HEK293T (cell line): ENCODE data around the gene LASP1.

Experiments
- CTCF ChIA-PET: fragments of 350-600 bp; formaldehyde crosslinking; extraction: SDS; loops from one replicate; lab custom pipeline; 2021; ENCODE audit warnings: antibody characterized with exemption, inconsistent platforms; lab: Yijun Ruan, JAX
- POLR2A ChIA-PET: fragments of 350-600 bp; formaldehyde crosslinking; extraction: SDS; loops from one replicate; lab custom pipeline; 2020; ENCODE audit warnings: antibody characterized with exemption, inconsistent platforms; lab: Yijun Ruan, JAX
- DNase-seq: peaks from one replicate; pipeline ENCODE4 v3.0.0; 2012; ENCODE audit warnings: mixed read lengths; ENCODE audit errors: extremely low spot score
- ARNT ChIP-seq: fragments of 450-650 bp; IDR thresholded peaks from 2 replicates; pipeline ENCODE4 v1.6.1; 2017; ENCODE audit warnings: mild to moderate bottlenecking
- BHLHE40 ChIP-seq: fragments of 450-650 bp; IDR thresholded peaks from 2 replicates; pipeline ENCODE4 v1.6.1; 2016; ENCODE audit warnings: mild to moderate bottlenecking, moderate library complexity, borderline replicate concordance
- CTBP1 ChIP-seq: fragments of 450-650 bp; IDR thresholded peaks from 2 replicates; pipeline ENCODE4 v1.6.1; 2016; ENCODE audit warnings: borderline replicate concordance
- ELF4 ChIP-seq: fragments of 450-650 bp; IDR thresholded peaks from 2 replicates; pipeline ENCODE4 v1.6.1; 2017; ENCODE audit warnings: antibody characterized with exemption
- FOXA1 ChIP-seq: fragments of 450-650 bp; IDR thresholded peaks from 2 replicates; pipeline ENCODE4 v1.6.1; 2016; ENCODE audit warnings: mild to moderate bottlenecking
- FOXK2 ChIP-seq: fragments of 450-650 bp; IDR thresholded peaks from 2 replicates; pipeline ENCODE4 v1.6.1; 2016; ENCODE audit warnings: mild to moderate bottlenecking
- FOXM1 ChIP-seq: fragments of 450-650 bp; IDR thresholded peaks from 2 replicates; pipeline ENCODE4 v1.6.1; 2017; ENCODE audit warnings: mild to moderate bottlenecking, borderline replicate concordance
- HDGF ChIP-seq: fragments of 450-650 bp; IDR thresholded peaks from 2 replicates; pipeline ENCODE4 v1.6.1; 2017; ENCODE audit warnings: antibody characterized with exemption, borderline replicate concordance
- L3MBTL2 ChIP-seq: fragments of 450-650 bp; conservative IDR thresholded peaks from 2 replicates; pipeline ENCODE4 v1.6.1; 2016; ENCODE audit warnings: mild to moderate bottlenecking
- LEF1 ChIP-seq: fragments of 450-650 bp; IDR thresholded peaks from 2 replicates; pipeline ENCODE4 v1.6.1; 2017; ENCODE audit warnings: mild to moderate bottlenecking, borderline replicate concordance
- NFRKB ChIP-seq: fragments of 450-650 bp; IDR thresholded peaks from 2 replicates; pipeline ENCODE4 v1.6.1; 2016; ENCODE audit warnings: mild to moderate bottlenecking, moderate library complexity
- PKNOX1 ChIP-seq: fragments of 450-650 bp; IDR thresholded peaks from 2 replicates; pipeline ENCODE4 v1.6.1; 2016
- SP1 ChIP-seq: fragments of 450-650 bp; IDR thresholded peaks from 2 replicates; pipeline ENCODE4 v1.6.1; 2017
- SUZ12 ChIP-seq: fragments of 450-650 bp; IDR thresholded peaks from 2 replicates; pipeline ENCODE4 v1.6.1; 2016; ENCODE audit warnings: mild to moderate bottlenecking
- TARDBP ChIP-seq: fragments of 450-650 bp; IDR thresholded peaks from 2 replicates; pipeline ENCODE4 v1.6.1; 2016
- ZNF384 ChIP-seq: fragments of 450-650 bp; IDR thresholded peaks from 2 replicates; pipeline ENCODE4 v1.6.1; 2016

The LASP1 gene

GRCh38 chr17:38914741-38915638 lies 45.1 kb downstream of the LASP1 start:
- CTCF ChIA-PET = no interaction called here
- no peak for TF ChIP-seq ELF4
- TF ChIP-seq FOXK2 = no peak
- no peak for TF ChIP-seq ZNF384
- TF ChIP-seq CTBP1 = no peak
- no peak for TF ChIP-seq FOXA1
- POLR2A ChIA-PET = no interaction called here
- DNase-seq = no peak

GRCh38 chr17:38915639-38915995 lies 45.8 kb downstream of the LASP1 start:
- no peak for DNase-seq
- CTCF ChIA-PET = no interaction called here
- POLR2A ChIA-PET = interaction anchor here (1.5 kb wide), 1 partner anchor 62 kb away, joined by 4 read pairs; the partner anchor contains the start of gene RPL23
- no peak for TF ChIP-seq BHLHE40
- no peak for TF ChIP-seq ZNF384
- no peak for TF ChIP-seq FOXA1
- no peak for TF ChIP-seq CTBP1
- TF ChIP-seq LEF1 = no peak
- no peak for TF ChIP-seq SUZ12
- no peak for TF ChIP-seq ELF4
- no peak for TF ChIP-seq SP1
- no peak for TF ChIP-seq FOXK2
- no peak for TF ChIP-seq HDGF
- TF ChIP-seq PKNOX1 = no peak
- no peak for TF ChIP-seq TARDBP
- TF ChIP-seq NFRKB = no peak
- no peak for TF ChIP-seq FOXM1
- TF ChIP-seq L3MBTL2 = no peak
- TF ChIP-seq ARNT = no peak

GRCh38 chr17:38916771-38917170 lies 46.9 kb downstream of the LASP1 start:
- DNase-seq = no peak
- ChIA-PET POLR2A (interaction anchor here (1.3 to 1.5 kb wide), 2 partner anchors 47 to 63 kb away, joined by 4 to 5 read pairs; partner anchors contain the start of genes LASP1 and RPL23), CTCF (interaction anchor here (0.6 to 1.4 kb wide), 5 partner anchors 12 to 364 kb away, joined by 3 to 5 read pairs (median 3); partner anchors contain the start of gene CWC25)
- TF ChIP-seq HDGF = no peak
- no peak for TF ChIP-seq LEF1
- no peak for TF ChIP-seq SUZ12
- TF ChIP-seq FOXA1 = no peak
- no peak for TF ChIP-seq ELF4
- no peak for TF ChIP-seq NFRKB

DNA sequence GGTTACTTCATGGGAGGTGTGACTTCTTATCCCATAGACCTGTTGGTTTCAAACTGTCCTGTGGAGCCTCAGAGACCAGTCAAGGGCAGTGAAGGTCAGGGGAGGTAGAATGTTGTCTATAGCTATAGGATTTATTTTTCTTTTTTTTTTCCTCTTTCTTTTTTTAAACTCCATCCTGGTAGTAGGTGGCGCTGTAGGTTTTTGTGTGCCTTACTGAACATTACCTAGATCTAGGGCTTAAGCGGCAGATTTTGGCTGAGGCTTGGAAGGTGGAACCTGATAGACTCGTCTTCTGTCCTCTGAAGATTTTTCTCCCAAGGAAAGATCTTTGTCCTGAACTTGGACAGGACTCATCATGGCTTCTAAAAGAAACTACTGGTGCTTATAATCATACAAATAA lies 47.4 kb downstream of the LASP1 start:
- ChIA-PET POLR2A (interaction anchor here (1.3 kb wide), 1 partner anchor 47 kb away, joined by 5 read pairs; the partner anchor contains the start of gene LASP1), CTCF (interaction anchor here (0.6 to 1.4 kb wide), 5 partner anchors 12 to 364 kb away, joined by 3 to 5 read pairs (median 3); partner anchors contain the start of gene CWC25)
- no peak for DNase-seq
- no peak for TF ChIP-seq PKNOX1
- no peak for TF ChIP-seq BHLHE40
- TF ChIP-seq ZNF384 = peak; percentile 58

- ChIA-PET POLR2A (no interaction called here), CTCF (interaction anchor here (1.4 kb wide), 1 partner anchor 18 kb away, joined by 5 read pairs; no protein-coding TSS in a partner anchor)
- TF ChIP-seq ELF4 = no peak
- no peak for TF ChIP-seq TARDBP
- TF ChIP-seq SP1 = no peak
These were observed 48.5 kb downstream of the LASP1 start for GRCh38 chr17:38918129-38918913.

DNA sequence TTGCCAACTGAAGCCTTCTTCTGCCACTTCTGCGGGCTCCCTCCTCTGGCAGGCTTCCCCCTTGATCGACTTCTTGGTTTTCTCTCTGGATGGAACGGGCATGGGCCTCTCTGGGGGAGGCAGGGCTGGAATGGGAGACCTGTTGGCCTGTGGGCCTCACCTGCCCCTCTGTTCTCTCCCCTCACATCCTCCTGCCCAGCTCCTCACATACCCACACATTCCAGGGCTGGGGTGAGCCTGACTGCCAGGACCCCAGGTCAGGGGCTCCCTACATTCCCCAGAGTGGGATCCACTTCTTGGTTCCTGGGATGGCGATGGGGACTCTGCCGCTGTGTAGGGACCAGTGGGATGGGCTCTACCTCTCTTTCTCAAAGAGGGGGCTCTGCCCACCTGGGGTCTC lies 49.1 kb downstream of the LASP1 start:
- DNase-seq = no peak
- ChIA-PET CTCF (no interaction called here), POLR2A (no interaction called here)
- TF ChIP-seq ELF4 (no peak), ARNT (no peak), FOXM1 (no peak), NFRKB (no peak), L3MBTL2 (no peak), FOXK2 (no peak), PKNOX1 (no peak), CTBP1 (no peak), HDGF (no peak), SUZ12 (no peak), BHLHE40 (no peak), FOXA1 (no peak), SP1 (no peak), ZNF384 (no peak), LEF1 (no peak), TARDBP (no peak)

More at GRCh38 chr17:38918129-38918913, 48.5 kb downstream of the LASP1 start:
- DNase-seq = no peak
